ENCODE measurements around the gene NOTUM. TPM values are rescaled to one million over a fixed set of nuclear protein-coding genes. Genes with fewer than 3 reads are reported as not detected.

The NOTUM gene
- 0.09 TPM in 1 of 2 replicates, not detected in the other for total RNA-seq

DNA sequence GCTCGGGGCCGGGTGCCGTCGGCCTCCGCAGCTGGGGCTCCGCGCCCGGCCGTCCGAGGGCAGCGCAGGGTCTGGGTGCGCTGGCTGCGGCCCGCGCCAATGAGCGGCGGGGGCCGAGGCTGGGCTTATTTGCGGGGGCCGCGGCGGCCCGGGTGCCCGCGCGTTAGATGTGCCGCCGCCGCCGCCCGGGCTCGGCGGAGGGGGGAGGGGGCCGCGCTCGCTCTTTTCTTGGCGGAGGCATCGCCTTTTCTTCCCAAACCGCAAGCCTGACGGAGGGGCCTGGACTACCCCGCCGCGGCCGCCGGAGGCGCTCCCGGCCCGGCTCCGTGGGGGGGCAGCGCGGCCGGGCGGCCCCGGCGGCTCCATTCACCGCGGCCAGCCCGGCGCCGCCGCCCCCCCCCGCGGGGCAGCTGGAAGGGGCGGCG lies at the start of gene NOTUM:
TSS of gene NOTUM (minus strand) at position 101 of the 425 bp plus-strand sequence. CDS start 278 bp downstream, outside the sequence.
- peak; percentile 34 for DNase-seq

DNA sequence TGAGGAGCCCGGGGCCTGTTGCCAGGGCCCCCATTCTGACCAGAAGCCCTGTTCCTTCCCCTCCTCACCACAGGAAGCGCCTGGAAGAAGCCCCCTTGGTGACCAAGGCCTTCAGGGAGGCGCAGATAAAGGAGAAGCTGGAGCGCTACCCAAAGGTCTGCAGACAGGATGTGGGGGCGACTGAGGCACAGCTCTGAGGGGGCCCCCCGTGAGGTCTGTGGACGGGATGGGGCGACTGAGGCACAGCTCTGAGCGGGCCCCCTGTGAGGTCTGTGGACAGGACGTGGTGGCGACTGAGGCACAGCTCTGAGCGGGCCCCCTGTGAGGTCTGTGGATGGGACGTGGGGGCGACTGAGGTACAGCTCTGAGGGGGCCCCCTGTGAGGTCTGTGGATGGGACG lies 48.4 kb upstream of the NOTUM start:
- DNase-seq, result no peak

DNA sequence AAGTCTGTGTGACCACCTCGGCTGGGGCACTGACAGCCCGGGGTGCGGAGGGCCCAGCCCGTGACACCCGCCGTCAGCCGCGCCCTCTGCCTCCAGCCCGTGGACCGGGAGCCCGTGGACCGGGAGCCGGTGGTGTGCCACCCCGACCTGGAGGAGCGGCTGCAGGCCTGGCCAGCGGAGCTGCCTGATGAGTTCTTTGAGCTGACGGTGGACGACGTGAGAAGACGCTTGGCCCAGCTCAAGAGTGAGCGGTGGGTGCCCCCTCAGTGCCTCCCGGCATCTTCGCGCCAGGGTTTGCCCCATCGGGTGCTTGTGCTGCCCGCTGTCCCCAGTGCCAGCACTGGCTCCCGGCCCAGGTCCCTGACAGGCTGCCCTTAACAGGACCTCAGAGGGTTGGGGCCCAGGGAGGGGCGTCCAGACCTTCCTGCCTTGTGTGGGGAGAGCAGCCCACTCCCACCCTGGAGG lies 48.0 kb upstream of the NOTUM start:
- no peak for DNase-seq

DNA sequence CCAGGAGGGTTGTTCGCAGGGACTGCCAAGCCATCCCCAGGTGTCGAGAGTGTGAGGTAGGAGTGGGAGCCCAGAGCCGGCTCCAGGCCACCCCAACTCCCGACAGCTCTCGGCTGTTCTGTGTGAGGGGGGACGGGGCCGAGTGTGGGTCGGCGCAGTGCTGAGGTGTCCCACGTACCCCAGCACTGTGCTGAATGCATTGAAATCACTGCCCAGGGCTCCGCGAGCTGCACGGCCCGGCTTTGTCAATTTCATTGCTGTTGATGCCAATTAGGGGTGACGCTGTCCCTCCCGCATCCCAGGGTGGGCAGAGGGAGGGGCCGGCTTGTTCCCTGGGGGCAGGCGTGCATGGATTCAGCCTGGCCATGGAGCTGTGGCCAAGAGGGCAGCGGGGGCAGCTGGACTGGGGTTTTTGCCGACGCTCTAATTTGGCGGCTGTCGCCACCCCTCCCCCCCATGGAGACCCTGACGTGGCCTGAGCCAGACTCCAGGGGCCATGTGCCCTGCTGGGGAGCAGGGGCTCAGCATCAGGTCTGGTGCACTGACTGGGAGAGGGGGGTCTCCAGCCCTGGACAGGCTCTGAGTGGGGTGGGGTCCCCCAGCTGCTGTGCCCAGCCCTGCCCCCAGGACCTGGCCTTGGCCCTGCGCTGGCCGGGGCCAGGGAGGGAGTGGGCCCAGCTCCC lies 47.4 kb upstream of the NOTUM start:
- no peak for DNase-seq

DNA sequence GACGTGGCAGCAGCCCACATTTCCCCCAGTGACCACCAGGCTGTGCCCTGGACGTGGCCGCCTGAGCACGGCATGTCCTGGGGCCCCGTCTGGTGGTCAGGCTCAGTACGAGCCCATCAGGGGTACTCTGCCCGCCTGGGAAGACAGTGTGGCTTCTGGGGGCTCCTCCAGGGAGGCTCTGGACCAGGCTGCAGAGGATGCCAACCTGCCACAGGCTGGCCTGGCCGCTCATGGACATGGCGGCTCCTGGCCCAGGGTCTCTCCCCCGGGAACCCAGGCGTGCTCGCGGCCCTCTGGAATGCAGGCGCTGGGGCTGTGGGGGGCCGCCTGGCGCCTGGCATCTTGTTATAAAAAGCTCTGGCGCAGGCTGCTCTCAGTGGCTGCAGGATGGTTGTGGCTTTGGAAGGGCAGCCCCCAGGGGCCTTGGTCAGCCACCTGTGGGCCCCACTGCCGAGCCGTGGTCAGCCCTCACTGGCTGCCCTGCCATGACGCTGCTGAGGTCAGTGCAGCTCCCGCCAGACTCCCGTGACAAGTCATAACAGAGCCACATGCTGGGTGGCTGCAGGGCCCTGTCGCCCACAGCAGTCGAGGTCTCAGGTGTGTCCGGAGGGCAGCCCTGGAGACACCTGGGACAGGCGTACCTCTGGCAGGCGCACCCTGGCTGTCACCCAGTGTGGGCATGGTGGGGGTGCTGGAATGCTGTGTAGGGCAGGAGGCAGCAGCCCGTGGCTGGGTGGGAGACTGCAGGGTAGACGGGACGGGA lies 46.7 kb upstream of the NOTUM start:
- DNase-seq, result no peak

DNA sequence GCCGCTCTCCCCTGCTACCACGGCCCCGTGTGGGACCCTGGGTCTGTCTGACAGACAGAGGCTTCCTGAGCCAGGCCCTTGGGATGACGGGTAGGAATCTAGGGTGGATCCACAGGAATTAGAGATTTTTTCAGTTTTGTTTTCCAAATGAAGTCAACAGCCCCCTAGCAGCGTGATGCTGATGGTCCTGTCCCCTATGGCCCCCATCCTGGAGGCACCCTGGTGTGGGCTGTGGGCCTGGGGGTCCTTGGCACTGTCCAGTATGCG lies 46.2 kb upstream of the NOTUM start:
- DNase-seq, result no peak

DNA sequence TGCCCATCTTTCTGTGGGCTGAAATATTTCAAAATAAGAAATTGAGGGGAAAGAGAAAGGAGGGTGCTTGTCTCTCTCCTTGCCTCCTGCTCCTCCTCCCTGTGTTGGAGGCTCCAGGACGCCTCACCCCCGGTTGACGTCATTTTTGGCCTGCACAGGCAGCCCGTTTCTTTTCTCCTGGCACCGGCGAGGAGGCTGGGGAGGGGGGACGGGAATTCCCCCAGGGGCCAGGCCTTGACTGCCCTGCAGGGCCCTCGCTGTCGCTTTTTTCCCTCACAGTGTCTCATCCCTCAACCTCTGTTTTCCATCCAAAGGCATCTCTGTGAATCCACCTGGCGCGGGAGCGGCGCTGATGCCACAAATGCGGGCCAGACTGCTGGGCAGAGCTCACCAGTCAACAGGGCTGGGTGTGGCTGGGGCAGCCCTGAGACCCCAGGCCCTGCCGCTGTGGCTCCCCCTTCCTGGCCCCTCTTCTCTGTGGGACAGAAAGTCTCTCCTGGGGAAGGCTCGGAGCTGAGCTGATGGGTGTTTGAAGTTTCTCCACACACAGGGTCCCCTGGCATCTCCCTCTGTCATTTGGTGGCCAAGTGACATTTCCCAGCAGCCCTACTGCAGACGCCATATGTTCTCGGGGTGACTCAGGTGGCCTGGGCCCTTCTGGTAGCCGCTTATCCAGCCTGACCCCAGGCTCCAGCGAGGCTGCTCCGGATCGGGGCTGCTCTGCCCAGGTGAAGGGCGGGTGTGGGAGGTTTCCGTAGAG lies 45.7 kb upstream of the NOTUM start:
- no peak for DNase-seq

DNA sequence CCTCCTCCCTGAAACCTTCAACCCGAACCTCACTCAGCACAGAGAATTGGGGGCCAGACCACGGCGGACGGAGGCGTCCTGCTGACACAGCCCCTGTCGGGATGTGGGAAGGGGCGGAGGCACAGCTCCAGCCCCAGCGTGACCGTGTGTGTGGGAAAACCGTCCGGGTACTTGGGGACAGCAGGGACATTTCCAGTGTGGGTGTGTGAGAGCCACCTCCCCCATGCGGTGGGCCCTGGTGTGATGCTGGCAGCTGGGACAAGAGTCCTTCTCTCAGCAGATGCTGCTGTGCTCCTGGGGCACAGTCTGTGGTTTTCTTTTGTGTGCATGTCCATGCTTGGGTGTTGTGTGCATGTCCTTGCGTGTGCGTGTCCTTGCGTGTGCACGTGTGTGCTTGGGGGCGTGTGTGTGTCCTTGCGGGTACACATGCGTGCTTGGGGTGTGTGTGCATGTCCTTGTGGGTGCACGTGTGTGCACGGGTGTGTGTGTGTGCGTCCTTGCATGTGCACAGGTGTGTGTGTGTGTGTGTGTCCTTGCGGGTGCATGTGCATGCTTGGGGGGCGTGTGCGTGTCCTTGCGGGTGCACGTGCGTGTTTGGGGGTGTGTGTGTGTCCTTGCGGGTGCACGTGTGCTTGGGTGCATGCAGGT lies 44.8 kb upstream of the NOTUM start:
- no peak for DNase-seq

DNA sequence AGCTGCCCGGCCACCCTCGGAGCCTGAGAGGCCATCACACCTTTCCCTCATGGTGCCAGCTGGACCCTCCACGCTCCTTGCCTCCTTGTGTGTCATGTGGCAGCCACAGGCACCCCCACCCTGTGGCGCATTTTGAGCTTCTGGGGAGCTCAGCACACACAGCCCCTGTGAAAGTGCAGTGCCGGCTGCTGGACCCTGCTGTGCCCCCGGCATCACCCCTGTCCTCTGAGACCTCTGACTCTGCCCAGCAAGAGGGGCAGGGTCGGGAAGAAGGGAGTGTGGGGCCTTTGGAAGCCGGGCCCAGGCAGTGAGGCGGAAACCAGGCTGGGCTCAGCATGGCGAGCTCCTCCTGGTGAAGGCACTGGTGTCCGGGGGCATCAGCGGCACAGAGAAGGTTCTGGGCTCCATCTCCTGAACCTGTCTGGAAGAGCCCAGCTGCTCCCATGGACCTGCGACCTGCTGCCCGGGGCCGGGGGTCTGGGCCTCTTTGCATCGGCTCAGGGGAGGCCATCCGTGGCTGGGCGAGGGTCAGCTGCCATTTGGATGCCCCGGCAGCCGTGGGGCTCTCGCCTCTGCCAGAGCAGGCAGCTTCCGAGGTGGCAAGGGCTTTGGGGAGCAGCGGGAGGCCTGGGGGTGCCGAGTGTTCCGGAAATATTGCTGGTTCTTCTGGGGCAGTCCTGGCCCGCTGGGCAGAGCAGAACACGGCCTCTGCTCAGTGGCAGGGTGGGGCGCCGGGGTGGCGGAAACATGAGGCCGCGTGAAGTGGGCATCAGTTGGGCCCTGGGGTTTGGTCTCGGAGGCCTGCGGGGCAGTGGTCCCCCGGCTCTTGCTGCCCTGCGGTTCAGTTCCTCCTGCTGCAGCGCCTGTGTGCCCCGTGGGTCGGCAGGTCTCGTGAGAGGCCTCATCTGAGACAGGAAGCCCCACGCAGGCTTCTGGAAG lies 43.8 kb upstream of the NOTUM start:
- no peak for DNase-seq

DNA sequence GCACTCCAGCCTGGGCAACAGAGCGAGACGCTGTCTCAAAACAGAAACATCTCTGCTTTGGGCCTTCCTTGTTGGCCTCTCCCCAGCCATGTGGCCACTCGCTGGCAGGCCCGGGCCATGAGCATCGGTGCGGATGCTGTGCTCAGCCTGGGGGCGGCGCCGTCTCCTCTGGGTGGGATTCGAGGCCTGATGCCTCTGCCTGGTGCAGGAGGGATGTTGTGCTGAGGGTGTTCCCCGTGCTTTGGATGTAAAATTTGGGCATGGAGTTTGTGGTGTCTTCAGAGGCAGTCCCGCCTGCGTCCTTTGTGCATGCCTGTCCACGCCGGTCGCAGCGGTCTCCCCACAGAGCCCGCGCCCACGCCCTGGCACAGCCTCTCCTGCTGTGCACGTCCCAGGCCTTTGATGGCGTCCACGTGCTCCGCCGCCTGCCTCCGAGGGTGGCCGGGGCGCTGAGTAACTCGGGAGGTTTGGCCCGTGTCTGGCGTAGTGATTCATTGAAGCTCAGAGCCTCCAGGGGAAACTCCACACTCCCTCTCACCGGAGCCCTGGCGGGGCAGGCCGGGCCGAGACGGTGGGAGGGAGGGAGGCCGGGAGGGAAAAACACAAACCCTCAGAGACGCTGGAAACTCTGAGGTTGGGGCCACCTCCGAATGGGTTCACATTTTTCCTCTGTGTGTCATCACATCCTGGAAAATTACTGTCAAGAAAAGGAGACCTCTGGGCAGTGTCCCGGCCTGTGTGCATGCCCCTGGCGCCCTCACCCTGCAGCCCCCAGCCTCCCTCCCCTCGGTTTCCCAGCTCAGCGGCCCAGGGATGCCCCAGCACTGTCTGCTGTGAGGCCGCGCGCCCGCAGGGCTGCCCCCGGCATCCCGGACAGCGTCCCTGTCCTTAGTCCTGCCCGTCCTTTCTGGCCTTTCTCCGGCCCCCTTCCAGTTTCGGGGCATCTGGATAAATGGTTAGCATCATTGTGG lies 42.7 kb upstream of the NOTUM start:
- peak; percentile 89 for DNase-seq

DNA sequence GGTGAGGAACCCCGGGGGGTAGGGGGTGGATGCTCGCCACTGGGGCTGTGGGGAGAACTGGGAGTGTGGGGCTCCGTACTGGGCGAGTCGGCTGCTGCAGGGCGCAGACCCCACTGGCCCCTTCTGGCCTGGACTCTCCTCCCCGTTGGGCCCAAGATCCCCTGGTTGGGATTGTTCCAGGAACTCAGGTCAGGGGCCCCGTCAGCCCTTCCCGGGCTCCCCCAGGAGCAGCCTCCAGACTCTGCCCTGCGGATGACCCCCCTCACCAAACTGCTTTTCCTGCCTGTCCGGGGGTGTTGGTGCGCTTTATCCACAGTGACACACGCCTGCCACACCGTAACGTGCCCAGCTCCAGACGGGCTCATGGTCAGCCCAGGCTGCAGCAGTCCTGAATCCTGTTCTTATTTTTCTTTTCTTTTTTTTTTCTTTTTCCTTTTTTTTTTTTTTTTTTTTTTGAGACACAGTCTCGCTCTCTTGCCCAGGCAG lies 40.6 kb upstream of the NOTUM start:
- no peak for DNase-seq

DNA sequence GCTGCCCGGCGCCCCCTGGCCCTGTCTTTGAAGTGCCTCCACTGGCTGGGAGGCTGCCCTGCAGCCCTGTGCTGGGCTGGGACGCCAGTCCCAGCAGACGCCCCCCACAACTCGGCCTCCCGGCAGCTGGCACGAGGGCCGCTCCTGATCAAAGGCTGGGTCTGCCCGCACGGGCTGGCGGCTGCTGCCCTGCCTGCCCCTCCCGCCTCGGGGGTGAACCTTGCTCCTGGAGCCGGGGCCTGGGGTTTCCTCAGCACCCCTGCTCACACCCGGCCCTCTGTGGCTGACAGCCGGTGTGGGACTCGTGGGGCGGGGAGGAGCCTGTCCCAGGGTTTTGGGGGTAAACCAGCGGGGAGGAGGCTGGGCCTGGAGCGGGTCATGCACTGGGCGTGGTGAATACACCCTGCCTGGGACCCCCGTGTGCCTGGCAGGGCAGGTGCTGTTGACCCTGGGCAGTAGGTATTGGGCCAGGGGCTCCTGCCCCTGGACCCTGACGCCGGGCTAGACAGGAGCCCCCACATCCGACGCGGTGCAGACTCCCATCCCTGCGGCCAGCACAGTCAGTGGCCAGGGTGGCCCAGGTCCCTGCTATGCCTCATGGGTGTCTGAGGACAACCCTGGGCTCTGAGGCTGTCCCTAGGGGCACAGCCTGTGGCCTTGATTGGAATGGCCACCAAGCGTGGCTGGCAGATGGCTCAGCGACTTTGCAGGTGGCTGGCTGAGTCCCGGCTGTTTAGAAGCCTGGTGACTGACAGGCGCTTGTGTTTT lies 40.0 kb upstream of the NOTUM start:
- no peak for DNase-seq

DNA sequence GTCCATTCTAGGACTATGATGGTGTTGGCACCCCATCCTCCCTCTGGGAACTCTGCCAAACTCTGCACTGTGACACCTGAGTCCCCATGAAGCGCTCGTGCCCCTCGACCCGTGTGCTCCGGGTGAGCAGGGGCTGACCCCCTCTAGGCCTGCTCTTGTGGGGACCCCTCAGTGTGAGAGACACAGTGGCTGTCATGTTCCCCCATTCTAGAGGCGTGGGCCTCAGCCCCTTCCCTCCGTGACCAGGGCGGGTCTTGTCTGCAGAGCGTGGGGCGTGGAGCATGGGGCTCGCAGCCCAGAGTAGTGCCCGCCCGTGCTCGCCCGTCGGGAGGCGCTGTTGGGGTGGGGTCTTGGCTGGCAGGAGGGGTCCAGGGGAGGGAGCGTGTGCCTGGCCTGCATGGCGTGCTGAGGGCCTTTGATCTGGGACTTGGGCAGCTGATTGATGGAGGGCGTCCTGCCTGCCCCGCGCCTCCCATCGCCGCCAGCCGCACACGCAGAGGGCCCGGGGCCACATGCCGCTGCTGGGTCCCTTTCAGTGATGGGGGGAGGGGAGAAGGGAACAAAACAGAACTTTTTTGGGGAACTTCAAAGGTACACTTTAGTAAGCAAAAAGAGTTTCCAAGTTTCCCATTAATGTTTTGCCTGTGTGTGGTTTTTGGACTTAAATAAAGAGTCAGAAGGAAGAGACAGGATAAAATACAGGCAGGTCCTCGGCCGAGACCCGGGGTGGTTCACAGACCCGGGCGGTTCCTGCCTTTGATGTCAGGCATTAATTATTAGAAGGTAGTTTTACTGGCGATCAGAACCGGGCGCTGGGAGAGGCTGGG lies 39.2 kb upstream of the NOTUM start:
- DNase-seq, result no peak

DNA sequence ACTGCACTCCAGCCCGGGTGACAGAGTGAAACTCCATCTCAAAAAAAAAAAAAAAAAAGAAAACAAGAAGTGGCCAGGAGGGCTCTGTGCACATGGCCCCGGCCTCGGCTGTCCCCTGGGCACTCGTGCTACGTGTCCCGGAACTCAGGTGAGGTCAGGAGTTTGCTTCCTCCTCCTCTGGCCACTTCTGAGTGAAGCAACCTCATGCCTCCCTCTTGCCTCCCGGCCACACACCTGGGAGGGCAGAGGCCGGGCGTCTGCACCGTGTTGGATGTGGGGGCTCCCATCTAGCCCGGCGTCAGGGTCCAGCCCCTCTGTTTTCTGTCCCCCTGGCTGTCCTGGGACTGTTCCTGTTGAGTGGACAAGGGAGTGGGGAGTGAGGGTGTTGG lies 38.6 kb upstream of the NOTUM start:
- DNase-seq, result no peak

DNA sequence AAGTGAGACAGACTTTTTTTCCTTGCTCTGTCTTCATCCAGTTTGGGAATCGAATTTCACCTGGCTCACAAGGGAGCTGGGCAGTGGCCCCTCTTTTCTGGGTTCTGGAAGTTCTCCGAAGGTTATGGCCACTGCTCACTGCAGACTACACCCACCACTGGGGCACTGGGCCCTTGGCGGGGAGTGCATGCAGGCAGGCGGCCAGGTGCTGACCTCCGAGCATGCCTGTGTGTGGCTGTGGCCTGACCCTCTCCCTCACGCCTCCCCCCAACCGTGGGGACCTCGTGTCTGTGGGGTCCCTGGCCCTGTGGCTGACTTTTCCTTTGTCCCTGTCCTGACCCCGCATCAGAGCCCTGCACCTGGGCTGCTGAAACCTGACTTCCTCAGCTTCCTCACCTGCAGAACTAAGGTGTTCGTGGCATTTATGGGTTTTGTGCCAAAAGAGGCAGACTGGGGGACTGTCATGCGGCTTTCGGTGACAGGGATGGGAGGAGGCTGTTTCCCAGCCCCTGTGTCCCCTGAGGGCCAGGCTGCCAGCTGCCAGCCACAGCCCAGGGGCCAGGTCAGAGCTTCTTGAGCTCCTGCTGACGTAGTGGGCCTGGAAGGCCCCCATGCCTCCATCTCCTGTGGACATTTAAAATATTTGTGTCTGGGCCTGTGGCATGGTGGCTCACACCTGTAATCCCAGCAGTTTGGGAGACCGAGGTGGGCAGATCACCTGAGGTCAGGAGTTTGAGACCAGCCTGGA lies 37.9 kb upstream of the NOTUM start:
- DNase-seq, result no peak

DNA sequence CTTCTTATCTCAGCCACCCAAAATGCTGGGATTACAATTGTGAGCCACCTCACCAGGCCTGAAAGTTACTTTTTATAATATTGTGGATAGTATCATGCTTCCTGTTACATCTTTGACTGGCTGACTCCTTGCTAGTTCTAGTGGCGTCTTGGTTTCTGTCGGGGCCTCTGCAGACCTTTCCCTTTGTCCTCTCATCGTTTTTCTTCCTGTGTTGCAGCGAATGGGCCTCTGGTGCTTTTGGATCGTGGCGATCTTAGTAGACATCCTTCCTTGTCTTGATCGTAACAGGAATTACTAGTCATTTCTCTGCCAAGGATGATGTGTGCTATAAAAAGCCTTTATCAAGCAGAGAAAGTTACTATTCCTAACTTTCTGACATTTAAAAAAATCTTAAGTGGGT lies 37.2 kb upstream of the NOTUM start:
- peak; percentile 41 for DNase-seq

DNA sequence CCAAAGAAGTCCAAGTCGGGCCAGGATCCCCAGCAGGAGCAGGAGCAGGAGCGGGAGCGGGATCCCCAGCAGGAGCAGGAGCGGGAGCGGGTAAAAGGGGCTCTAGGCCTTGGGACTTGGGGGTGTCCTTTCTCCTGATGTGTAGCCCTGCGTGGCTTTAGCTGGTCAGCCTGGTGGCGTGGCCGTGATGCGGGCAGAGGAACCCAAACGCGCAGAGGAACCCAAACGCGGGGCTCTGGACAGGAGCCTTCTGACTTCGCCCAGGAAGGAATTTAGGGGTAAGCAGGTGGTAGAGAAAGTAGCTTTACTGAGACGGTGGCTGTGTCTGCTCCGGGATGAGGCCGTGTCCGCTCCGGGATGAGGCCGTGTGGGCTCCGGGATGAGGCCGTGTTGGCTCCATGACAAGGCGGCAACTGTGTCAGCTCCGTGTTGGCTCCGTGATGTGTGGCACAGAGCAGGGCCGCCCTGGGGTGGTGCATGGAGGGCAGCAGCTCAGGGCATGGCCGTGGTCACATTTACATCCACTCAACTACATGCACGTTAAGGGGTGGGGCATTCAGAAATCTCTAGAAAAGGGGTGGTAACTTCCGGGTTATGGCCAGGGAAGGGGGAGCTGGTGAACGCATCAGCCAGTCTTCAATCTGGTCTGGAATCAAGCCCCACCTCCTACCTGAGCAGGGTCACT lies 35.9 kb upstream of the NOTUM start:
- DNase-seq, result no peak

Measured in dermis blood vessel endothelial cell (primary cell).